Sigmoid colon (tissue), 7 donors: Measurements from ENCODE around the gene RNU11. TPM values are rescaled to one million over a fixed set of nuclear protein-coding genes. Genes with fewer than 3 reads are reported as not detected.

Experiments
- DNase-seq: peaks from one replicate; pipeline ENCODE4 v3.0.0-alpha.2; 2019
- H3K27ac ChIP-seq, 4 donors: fragments of 200-600 bp; sonication (generic); one replicate each; pipeline ENCODE4 v1.5.1; 2016 to 2019; ENCODE audit warnings: mild to moderate bottlenecking in 1 of 4
- H3K27me3 ChIP-seq, 3 donors: fragments of 200-600 bp; sonication (generic); one replicate each; pipeline ENCODE4 v1.5.1; 2019; ENCODE audit warnings: mild to moderate bottlenecking in 1 of 3
- H3K36me3 ChIP-seq, 4 donors: fragments of 200-600 bp; sonication (generic); one replicate each; pipeline ENCODE4 v1.5.1; 2016 to 2019
- H3K4me1 ChIP-seq, 4 donors: fragments of 200-600 bp; sonication (generic); one replicate each; pipeline ENCODE4 v1.5.1; 2017 to 2019
- H3K4me3 ChIP-seq, 4 donors: fragments of 200-600 bp; sonication (generic); one replicate each; pipeline ENCODE4 v1.5.1; 2017 to 2019; ENCODE audit warnings: mild to moderate bottlenecking in 2 of 4, moderate library complexity in 1 of 4
- H3K9me3 ChIP-seq, 4 donors: fragments of 200-600 bp in 3 of 4; sonication (generic) in 3 of 4; one replicate each; pipeline versions ENCODE4 v1.5.1 to v1.6.1; 2013 to 2019
- CTCF ChIP-seq, 4 experiments: fragments of 450-650 bp in 3 of 4; fragments of 200-600 bp in 1 of 4; IDR thresholded peaks; one replicate each; pipeline ENCODE4 v1.5.1; 2016 to 2019; ENCODE audit warnings: antibody characterized with exemption in 4 of 4, mild to moderate bottlenecking in 3 of 4, moderate library complexity in 2 of 4
- EP300 ChIP-seq, 4 donors: sonication (generic); formaldehyde crosslinking; IDR thresholded peaks; one replicate each; pipeline ENCODE4 v1.6.1; 2017; ENCODE audit warnings: antibody characterized with exemption in 4 of 4
- POLR2A ChIP-seq, 2 donors: fragments of 450-650 bp; IDR thresholded peaks; one replicate each; pipeline ENCODE4 v1.6.1; 2016; ENCODE audit warnings: antibody characterized with exemption in 2 of 2, mild to moderate bottlenecking in 2 of 2, moderate library complexity in 2 of 2
- POLR2AphosphoS5 ChIP-seq, 4 donors: sonication (generic); formaldehyde crosslinking; IDR thresholded peaks; one replicate each; pipeline ENCODE4 v1.6.1; 2017; ENCODE audit warnings: antibody characterized with exemption in 4 of 4
- WGBS, 2 donors: extraction: QIAGEN DNeasy Blood & Tissue Kit; methylation state at CpG; one replicate each; pipeline ENCODE4 v1.1.7; 2013; 5-methylcytosine and 5-hydroxymethylcytosine counted together
- intact Hi-C: fragments of 100-400 bp; cut with DNase I; formaldehyde crosslinking; loops from one replicate; pipeline ENCODE4 v1.15.1; 2023
- polyA plus RNA-seq, 3 donors: library from polyadenylated mRNA; stranded (reverse); fragments of 200-250 nt; gene quantifications; one replicate each; pipeline ENCODE4 v1.2.3, GENCODE V29; 2013
- total RNA-seq, 4 donors: library from RNA; depleted of rRNA; stranded (reverse); fragments of >200 nt; gene quantifications; one replicate each; pipeline ENCODE4 v1.1.0, GENCODE V29; 2016
- donor health status: healthy with polysubstance abuse.
- donor health status: Bipolar disorder and iron deficiency.
- donor health status: healthy.

Gene RNU11
- total and polyA plus RNA-seq, 7 donors: not detected

- no peaks in the 10 kb centered on the region for H3K9me3 ChIP-seq
- H3K4me3 ChIP-seq: no peak overlapping the region
- peaks cover 23 to 66% (median 31%) of the 10 kb centered on the region in 4 donors for H3K36me3 ChIP-seq
- 92 to 95% methylated on average over 6 of the region's 6 CpGs for WGBS, 2 donors
- no peak overlapping the region for H3K27ac ChIP-seq
- DNase-seq: no peak
- H3K4me1 ChIP-seq: peaks cover 0 to 8% (median 0%) of the 10 kb centered on the region in 4 donors
- H3K27me3 ChIP-seq: no peaks in the 10 kb centered on the region
- intact Hi-C loops: loop anchor here (5.0 to 10.0 kb wide), 2 partner anchors 243 to 360 kb away; no protein-coding TSS in a partner anchor
- TF ChIP-seq CTCF (IDR thresholded peaks at IDR 0.05): no peak
- no peak for TF ChIP-seq EP300 (IDR thresholded peaks at IDR 0.05)
- TF ChIP-seq POLR2A (IDR thresholded peaks at IDR 0.05): no peak
- no peak for TF ChIP-seq POLR2AphosphoS5 (IDR thresholded peaks at IDR 0.05)
Measured at GRCh38 chr1:28604962-28605361, 43.4 kb upstream of the RNU11 start.

- peaks cover 0 to 2% (median 0%) of the 10 kb centered on the region in 4 donors for H3K4me1 ChIP-seq
- H3K4me3 ChIP-seq: no peak overlapping the region
- H3K9me3 ChIP-seq: no peaks in the 10 kb centered on the region
- no peaks in the 10 kb centered on the region for H3K27me3 ChIP-seq
- DNase-seq: no peak
- H3K36me3 ChIP-seq: peaks cover 27 to 84% (median 33%) of the 10 kb centered on the region in 4 donors
- 94 to 95% methylated on average over 2 of the region's 2 CpGs for WGBS, 2 donors
- H3K27ac ChIP-seq: no peak overlapping the region
- intact Hi-C loops: loop anchor here (10.0 kb wide), 1 partner anchor 362 kb away; no protein-coding TSS in a partner anchor
- TF ChIP-seq CTCF (IDR thresholded peaks at IDR 0.05): no peak
- TF ChIP-seq POLR2AphosphoS5 (IDR thresholded peaks at IDR 0.05): no peak
- TF ChIP-seq POLR2A (IDR thresholded peaks at IDR 0.05): no peak
- no peak for TF ChIP-seq EP300 (IDR thresholded peaks at IDR 0.05)
Measured at GRCh38 chr1:28606771-28607170, 41.6 kb upstream of the RNU11 start.

GRCh38 chr1:28613175-28613574 is 35.2 kb upstream of the RNU11 start:
- no peak for DNase-seq
- WGBS, 2 donors: 96% methylated on average over 5 of the region's 5 CpGs
- H3K27me3 ChIP-seq: no peaks in the 10 kb centered on the region
- TF ChIP-seq EP300 (IDR thresholded peaks at IDR 0.05) (no peak), CTCF (IDR thresholded peaks at IDR 0.05) (no peak), POLR2A (IDR thresholded peaks at IDR 0.05) (no peak), POLR2AphosphoS5 (IDR thresholded peaks at IDR 0.05) (no peak)
- H3K9me3 ChIP-seq: no peaks in the 10 kb centered on the region
- H3K4me3 ChIP-seq: no peak overlapping the region
- H3K36me3 ChIP-seq: peaks cover 20 to 95% (median 31%) of the 10 kb centered on the region in 4 donors
- H3K27ac ChIP-seq: no peak overlapping the region
- H3K4me1 ChIP-seq: no peaks in the 10 kb centered on the region
- intact Hi-C loops: no loop called here

GRCh38 chr1:28631713-28632112 is 16.7 kb upstream of the RNU11 start:
- intact Hi-C loops: no loop called here
- TF ChIP-seq POLR2AphosphoS5 (IDR thresholded peaks at IDR 0.05) (no peak), EP300 (IDR thresholded peaks at IDR 0.05) (no peak), CTCF (IDR thresholded peaks at IDR 0.05) (no peak), POLR2A (IDR thresholded peaks at IDR 0.05) (no peak)
- Histone ChIP-seq H3K27me3 (no peaks in the 10 kb centered on the region), H3K27ac (no peak overlapping the region), H3K4me1 (no peaks in the 10 kb centered on the region), H3K36me3 (no peaks in the 10 kb centered on the region), H3K4me3 (no peak overlapping the region), H3K9me3 (no peaks in the 10 kb centered on the region)
- DNase-seq: no peak
- WGBS, 2 donors: 81 to 94% methylated on average over 1 of the region's 1 CpG

- intact Hi-C loops: no loop called here
- DNase-seq: no peak
- no peak overlapping the region for H3K4me3 ChIP-seq
- no peaks in the 10 kb centered on the region for H3K4me1 ChIP-seq
- no peaks in the 10 kb centered on the region for H3K27me3 ChIP-seq
- no peak for TF ChIP-seq EP300 (IDR thresholded peaks at IDR 0.05)
- TF ChIP-seq CTCF (IDR thresholded peaks at IDR 0.05): no peak
- TF ChIP-seq POLR2A (IDR thresholded peaks at IDR 0.05): no peak
- no peak for TF ChIP-seq POLR2AphosphoS5 (IDR thresholded peaks at IDR 0.05)
- 96% methylated on average over 4 of the region's 4 CpGs for WGBS, 2 donors
- no peaks in the 10 kb centered on the region for H3K9me3 ChIP-seq
- no peak overlapping the region for H3K27ac ChIP-seq
- H3K36me3 ChIP-seq: no peaks in the 10 kb centered on the region
Measured at GRCh38 chr1:28632560-28632959, 15.8 kb upstream of the RNU11 start.
